Lower leg skin (tissue), 3 donors: ENCODE measurements around the gene SKAP1.

Experiments used
- CTCF ChIP-seq, 3 donors: fragments of 450-650 bp; IDR thresholded peaks; one replicate each; pipeline ENCODE4 v1.5.1; 2016; ENCODE audit warnings: antibody characterized with exemption in 3 of 3, mild to moderate bottlenecking in 3 of 3, moderate library complexity in 2 of 3
- POLR2A ChIP-seq, 2 donors: fragments of 450-650 bp; IDR thresholded peaks; one replicate each; pipeline ENCODE4 v1.6.1; 2016 to 2017; ENCODE audit warnings: antibody characterized with exemption in 2 of 2, mild to moderate bottlenecking in 1 of 2, moderate library complexity in 1 of 2

- no peak for TF ChIP-seq CTCF (IDR thresholded peaks at IDR 0.05)
- no peak for TF ChIP-seq POLR2A (IDR thresholded peaks at IDR 0.05)
Measured at GRCh38 chr17:48283907-48284306, 146.1 kb downstream of the SKAP1 start.
